Hypothalamus (tissue), 51 donors: ENCODE results near the gene TSPAN14.

Experiments used
- DNase-seq, 51 donors: peaks; one replicate each; lab custom pipeline; 2025; lab: John Stamatoyannopoulos, UW

The TSPAN14 gene

GRCh38 chr10:80421050-80421706 lies 32.9 kb upstream of the TSPAN14 start:
- no peak for DNase-seq

GRCh38 chr10:80421707-80422536 lies 32.2 kb upstream of the TSPAN14 start:
- DNase-seq: no peak

- no peak for DNase-seq
These were observed 28.2 kb upstream of the TSPAN14 start for GRCh38 chr10:80425901-80426300.

- DNase-seq: no peak
These were observed 26.6 kb upstream of the TSPAN14 start for GRCh38 chr10:80427541-80427940.

GRCh38 chr10:80429521-80429973 lies 24.6 kb upstream of the TSPAN14 start:
- DNase-seq: peak in 1 of 51 donors; percentile 22

GRCh38 chr10:80433134-80433533 lies 21.0 kb upstream of the TSPAN14 start:
- no peak for DNase-seq

- DNase-seq: no peak
These were observed 17.5 kb upstream of the TSPAN14 start for GRCh38 chr10:80436446-80437098.

- DNase-seq: no peak
These were observed 16.9 kb upstream of the TSPAN14 start for GRCh38 chr10:80437227-80437626.

- no peak for DNase-seq
These were observed 12.3 kb upstream of the TSPAN14 start for GRCh38 chr10:80441831-80442230.

- no peak for DNase-seq
These were observed 11.2 kb upstream of the TSPAN14 start for GRCh38 chr10:80442879-80443278.

GRCh38 chr10:80443531-80443974 lies 10.6 kb upstream of the TSPAN14 start:
- peak in 2 of 51 donors; percentile 9 to 30 for DNase-seq

- DNase-seq: no peak
These were observed 10.0 kb upstream of the TSPAN14 start for GRCh38 chr10:80444124-80444523.

GRCh38 chr10:80444646-80445319 lies 9.3 kb upstream of the TSPAN14 start:
- DNase-seq: peak in 40 of 51 donors; percentile 15 to 84 (median 47)

- no peak for DNase-seq
These were observed 6.5 kb upstream of the TSPAN14 start for GRCh38 chr10:80447436-80448190.

GRCh38 chr10:80448209-80448942 lies 5.7 kb upstream of the TSPAN14 start:
- DNase-seq: peak in 1 of 51 donors; percentile 29

- DNase-seq: no peak
These were observed 4.6 kb upstream of the TSPAN14 start for GRCh38 chr10:80449520-80449919.

GRCh38 chr10:80451132-80451531 lies 3.0 kb upstream of the TSPAN14 start:
- no peak for DNase-seq

GRCh38 chr10:80452069-80452468 lies 2.0 kb upstream of the TSPAN14 start:
- no peak for DNase-seq

- DNase-seq: no peak
These were observed 1.5 kb upstream of the TSPAN14 start for GRCh38 chr10:80452640-80453039.
